Inferior parietal cortex (tissue), 1 donor: Measurements from ENCODE around the gene HLA-F.

ENCODE experiments used
- DNase-seq: peaks from one replicate; pipeline ENCODE4 v3.0.0-alpha.2; 2016; ENCODE audit errors: extremely low spot score

Gene HLA-F

GRCh38 chr6:29744131-29744530, 20.9 kb downstream of the HLA-F start:
- no peak for DNase-seq

DNA sequence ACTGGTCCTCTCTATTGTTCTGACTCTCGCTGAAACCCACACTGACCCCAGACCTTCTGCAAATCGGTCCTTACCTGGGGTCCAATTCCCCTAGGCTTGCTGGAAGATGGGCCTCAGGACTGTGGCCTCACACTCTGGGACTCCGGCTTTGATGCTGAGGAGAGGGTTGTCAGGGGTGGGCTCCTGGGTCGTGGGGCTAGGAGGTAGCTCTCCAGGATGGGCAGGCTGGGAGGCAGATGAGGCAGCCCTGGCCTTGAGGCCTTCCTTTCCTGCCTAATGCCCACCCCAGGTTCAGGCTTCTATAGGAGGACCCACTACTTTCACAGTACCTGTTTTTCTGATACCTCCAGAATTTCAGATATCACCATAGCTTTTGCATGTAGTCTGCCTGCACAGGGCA, 21.4 kb downstream of the HLA-F start:
- DNase-seq: no peak

GRCh38 chr6:29745386-29745785, 22.2 kb downstream of the HLA-F start:
- no peak for DNase-seq

- DNase-seq: no peak
Measured at GRCh38 chr6:29745855-29746449, 22.7 kb downstream of the HLA-F start.

DNA sequence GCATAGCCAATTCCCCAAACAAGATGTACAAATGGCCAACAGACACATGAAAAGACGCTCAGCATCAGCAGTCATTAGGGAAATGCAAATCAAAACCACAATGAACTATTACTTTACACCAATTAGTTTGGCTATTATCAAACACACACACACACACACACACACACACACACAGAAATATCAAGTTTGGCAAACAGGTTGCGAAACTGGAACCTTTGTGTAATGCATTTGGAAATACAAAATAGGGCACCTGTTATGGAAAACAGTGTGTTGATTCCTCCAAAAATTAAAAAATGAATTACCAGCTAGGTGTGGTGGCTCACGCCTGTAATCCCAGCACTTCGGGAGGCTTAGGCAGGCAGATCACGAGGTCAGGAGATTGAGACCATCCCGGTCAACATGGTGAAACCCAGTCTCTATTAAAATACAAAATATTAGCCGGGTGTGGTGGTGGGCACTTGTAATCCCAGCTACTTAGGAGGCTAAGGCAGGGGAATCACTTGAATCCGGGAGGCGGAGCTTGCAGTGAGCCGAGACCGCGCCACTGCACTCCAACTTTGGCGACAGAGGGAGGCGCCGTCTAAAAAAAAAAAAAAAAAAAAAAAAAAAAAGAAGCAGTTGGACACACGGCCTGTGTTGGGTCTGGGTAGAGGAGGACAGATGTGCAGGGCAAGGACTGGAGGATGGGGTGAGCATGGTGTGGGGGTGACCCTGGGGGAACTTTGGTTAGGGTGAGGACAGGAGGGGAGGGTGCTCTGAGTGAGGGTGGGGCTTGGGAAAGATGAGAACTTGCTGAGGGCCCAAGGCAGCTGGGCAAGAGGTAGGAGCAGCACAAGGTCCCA, 23.8 kb downstream of the HLA-F start:
- DNase-seq: no peak

DNA sequence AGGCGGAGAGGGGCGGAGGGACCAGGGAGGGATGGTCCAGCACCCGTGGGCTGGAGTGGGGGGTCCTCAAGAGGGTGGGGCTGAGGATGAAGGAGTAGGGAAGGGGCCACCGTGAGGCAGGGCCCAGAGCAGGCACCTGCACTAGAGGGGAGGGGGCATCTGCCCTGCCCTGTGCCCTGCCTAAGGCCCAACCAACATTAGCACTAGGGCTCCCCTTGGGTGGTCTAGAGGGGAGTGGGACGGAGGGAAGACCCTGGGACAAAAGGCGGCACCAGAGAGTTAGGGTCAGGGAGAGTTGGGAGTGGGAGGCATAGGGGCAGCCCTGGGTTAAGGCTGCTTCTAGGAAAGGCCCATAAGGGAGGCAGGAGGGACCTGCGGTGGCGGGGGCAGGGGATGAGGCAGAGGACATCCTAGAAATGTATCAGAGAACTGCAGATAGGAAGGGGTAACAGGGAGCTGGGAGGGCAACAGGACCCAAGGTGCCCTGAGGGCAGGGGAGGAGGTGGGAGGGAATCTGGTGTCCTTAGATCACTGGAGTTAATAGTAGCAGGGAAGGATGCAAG, 24.5 kb downstream of the HLA-F start:
- no peak for DNase-seq

DNA sequence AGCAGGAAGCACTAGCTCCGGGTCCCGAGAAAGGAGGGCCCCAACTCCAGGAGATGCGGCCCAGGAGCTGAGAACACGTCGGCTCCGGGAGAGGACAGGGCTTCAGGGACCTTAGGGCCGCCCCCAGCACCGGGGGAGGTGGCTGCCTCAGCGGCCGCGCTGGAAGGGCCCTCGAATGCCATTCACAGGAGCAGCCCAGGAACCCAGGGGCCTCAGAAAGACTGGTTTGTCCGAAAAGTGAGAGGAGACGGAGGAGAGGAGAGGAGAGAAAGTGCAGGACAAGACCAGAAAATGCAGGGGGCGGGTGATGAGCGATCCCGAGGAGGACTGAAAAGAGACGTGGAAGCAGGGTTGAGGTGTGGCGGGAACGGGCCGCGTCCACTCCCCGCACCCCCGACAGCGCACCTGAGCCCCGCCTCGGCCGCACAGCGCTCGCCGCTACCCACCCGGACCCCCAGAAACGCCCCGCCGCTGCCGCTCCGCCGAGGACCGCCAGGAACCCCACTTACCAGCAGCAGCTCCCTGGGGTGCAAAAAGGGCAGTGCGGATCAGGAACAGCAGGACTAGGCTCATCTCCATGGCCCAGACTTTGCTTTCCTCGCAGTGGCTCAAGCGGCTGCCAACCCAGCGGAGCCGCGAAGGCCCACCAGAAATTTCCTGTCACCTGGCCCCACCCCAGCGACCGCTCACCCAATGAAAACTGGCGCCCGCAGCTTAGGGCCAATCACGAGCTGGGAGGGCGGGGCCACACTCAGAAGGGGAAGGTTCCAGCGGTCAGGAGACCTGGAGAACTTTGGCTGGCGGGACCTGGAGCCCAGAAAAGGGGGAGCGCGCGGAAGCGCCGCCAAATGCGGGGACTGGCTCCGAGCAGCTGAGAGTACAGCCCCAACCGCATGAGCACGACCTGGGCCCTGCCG, 25.4 kb downstream of the HLA-F start:
- peak; percentile 79 for DNase-seq

- peak; percentile 11 for DNase-seq
Measured at GRCh38 chr6:29749308-29749662, 26.1 kb downstream of the HLA-F start.

- no peak for DNase-seq
Measured at GRCh38 chr6:29749668-29750067, 26.4 kb downstream of the HLA-F start.

- no peak for DNase-seq
Measured at GRCh38 chr6:29750709-29751108, 27.5 kb downstream of the HLA-F start.

DNA sequence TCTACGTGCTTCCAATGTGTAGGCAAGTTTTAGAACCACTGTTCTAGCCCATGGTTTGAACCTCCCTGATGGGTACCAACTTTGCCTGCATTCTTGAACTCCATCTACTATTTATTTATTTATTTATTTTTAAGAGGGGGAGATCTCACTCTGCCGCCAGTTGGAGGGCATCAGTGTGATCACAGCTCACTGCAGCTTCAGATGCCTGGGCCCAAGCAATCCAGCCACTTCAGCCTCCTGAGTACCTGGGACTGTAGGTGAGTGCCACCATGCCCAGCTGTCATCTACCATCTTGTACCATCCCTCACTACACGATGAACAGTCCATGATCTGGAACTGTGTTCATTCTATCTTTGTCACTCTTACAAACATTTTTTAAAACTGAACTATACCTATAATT, 28.2 kb downstream of the HLA-F start:
- DNase-seq: no peak

DNA sequence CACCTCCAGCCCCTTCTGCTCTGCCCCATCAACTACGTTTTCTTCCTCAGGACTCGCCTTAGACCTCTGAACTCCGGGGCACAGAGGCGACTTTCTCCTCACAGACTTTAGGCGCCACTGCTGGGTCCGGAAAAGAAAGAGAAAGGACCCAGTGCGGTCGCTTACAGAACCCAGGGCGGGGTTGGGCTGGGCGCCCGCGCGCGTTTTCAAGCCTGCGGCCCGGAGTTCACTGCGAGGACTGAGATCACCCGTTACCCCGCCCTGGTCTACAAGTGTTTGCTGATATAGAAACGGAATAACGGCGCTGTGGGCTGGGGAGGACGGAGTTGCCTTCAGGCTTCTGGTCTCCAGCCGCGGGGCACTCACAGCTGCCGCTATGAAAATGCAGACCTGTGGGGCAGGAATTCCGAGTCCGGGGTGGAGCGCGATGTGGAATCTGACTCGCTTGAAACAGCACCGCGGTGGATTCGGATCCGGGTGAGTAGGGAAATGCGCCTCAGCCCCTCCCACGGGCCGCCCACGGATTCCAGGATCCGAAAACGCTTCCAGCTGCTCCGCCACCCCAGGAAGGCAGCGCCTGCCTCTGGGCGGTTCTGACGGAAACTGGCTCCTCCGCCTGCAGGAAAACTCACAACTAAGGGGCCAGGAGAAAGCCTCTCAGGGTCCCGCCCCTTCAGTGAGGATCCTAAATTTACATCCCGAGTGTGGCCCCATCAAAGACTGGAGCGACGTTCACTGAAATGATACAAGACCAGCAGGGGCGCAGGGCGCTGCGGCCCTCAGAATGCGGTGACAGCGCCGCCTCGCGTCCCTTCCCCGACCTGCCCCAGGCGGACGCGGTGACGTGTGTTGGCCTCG, 29.4 kb downstream of the HLA-F start:
- peak; percentile 80 for DNase-seq

DNA sequence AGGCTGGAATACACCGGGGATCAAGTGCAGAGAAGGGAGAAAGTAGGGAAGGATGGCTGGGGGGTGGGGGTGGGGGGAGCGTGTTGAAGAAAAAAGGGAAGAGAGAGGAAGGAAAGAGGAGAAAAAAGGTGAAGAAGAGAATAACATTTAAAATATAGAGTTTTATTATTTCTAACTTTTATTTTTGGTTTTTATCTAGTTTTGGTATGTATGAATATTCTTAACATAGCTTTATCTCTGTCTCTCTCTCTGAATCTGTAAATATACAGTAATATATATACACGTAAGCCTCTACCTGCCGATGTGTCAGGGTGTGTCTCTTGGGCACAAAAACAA, 30.0 kb downstream of the HLA-F start:
- no peak for DNase-seq

GRCh38 chr6:29755295-29755871, 32.1 kb downstream of the HLA-F start:
- DNase-seq: no peak

- no peak for DNase-seq
Measured at GRCh38 chr6:29757282-29757681, 34.0 kb downstream of the HLA-F start.

DNA sequence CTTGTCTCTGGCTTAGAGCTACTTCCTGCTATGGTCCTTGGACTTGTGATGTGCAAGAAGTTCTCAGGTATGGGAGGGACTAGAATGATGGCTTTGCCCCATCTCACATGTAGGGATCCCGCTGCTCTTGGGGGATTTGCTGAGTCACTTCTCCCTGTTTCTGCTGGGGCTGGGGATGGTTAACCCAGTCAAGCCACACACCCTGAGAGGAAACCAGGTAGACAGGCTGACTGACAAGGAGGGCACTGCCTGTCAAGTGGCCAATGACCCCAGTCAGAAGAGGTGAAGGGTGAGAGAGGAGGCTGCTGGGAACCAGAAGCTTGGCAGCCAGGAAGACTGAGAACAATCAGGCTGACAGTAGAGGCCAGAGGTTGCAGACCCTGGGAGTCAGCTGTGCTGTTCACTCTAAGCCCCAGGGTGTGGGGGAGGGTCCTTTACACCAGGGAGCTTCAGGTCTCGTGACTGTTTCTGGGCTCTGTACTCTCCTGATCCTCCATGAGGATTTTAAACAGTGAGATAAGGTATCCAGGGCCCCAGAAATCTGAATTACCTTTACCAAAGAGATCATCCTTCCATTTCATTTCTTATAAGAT, 34.6 kb downstream of the HLA-F start:
- DNase-seq: no peak

- DNase-seq: no peak
Measured at GRCh38 chr6:29758761-29759160, 35.5 kb downstream of the HLA-F start.

DNA sequence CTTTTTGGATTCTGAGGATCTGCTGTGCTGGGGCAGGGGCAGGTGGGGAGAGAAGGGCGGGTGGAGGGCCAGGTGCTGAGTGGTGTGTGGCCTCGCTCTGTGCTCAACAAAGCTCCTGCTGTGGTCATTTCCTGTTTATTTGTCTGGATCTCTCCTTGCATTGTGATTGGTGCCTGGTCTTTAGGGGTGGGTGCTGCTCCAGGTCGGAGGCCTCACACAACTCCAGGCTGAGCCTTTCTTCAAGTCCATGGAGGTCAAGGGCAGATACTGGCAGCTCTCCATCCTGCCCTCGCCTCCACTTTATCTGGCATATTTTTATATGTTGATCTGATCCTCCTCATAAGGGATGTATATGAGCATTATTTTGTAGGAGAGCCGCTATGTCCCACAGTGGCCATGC, 36.2 kb downstream of the HLA-F start:
- no peak for DNase-seq

DNA sequence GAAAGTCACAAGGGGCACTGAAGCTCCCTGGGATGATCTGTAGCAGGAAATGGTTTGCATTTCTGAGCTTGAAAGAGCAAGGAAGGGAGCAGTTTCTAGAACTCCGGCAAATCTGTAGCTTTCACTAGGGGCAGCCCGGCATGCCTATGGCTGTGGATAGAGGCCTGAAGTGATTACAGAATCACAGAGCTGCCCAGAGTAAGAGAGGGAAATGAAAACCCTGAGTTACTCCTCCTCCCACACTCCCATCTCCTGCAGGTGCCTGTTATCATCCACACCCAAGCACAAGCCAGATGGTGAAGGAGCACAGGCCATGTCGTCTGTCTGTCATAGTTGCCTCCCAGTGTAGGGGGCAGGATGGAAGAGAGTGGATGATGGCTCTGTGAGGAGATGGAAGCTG, 37.1 kb downstream of the HLA-F start:
- DNase-seq: no peak

DNA sequence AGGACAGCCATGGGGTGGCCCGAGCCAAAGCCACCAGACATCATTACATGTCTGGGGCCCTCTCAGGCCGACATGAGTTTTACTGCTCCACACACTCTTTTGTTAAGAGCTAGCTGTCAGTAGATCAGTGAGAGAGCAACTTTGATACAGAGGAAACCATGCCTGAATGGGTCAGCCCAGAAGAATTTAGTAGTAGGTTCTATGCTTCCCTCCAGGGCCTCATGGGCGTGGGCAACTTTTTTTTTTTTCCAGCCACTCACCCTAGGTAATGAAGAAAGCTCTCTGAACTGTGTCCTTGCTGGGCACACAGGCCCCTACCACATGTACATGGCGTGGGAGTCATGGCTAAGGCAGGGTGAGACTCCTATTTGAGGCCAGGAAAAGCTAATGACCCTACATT, 38.8 kb downstream of the HLA-F start:
- no peak for DNase-seq

- no peak for DNase-seq
Measured at GRCh38 chr6:29762781-29763214, 39.6 kb downstream of the HLA-F start.
